Measurements from ENCODE around the gene UHRF1. TPM values are rescaled to one million over a fixed set of nuclear protein-coding genes. Genes with fewer than 3 reads are reported as not detected.

UHRF1 gene
- total and polyA plus RNA-seq, 2 of the 13 experiments (the other 11 are each of a cell fraction or from before 2014, with no cell fraction given), result 6.8 to 78.4 TPM

DNA sequence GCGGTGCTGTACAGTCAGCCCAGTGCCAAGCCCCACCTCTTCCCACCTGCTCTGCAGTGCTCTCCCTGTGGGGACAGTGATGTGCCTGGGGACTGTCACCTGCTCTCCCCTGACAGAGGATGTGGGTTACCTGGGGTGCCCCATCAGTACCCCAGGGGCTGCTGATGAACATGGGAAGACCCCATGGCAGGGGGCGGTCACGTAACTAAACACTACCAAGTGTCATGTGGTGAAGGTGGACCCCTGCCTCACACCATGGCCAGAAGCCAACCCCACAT, 72.3 kb downstream of the UHRF1 start:
- Histone ChIP-seq H4K20me1 (ENCODE audit: insufficient read depth, low read length) (peaks cover 50% of the 10 kb centered on the region), H3K4me2 (ENCODE audit: low read depth, low read length) (no peak overlapping the region), H3K36me3 (replicated peaks in 1 of 2; ENCODE audit: control insufficient read depth in 1 of 2, insufficient read depth in 2 of 2, low read length in 2 of 2) (peaks cover 5 to 24% of the 10 kb centered on the region in 2 experiments; a peak in 4 of 5 replicates), H3K4me1 (ENCODE audit: insufficient read depth, low read length) (peaks cover 9% of the 10 kb centered on the region), H3K27me3 (ENCODE audit: control insufficient read depth in 1 of 2, insufficient read depth in 2 of 2, low read length in 2 of 2) (no peaks in the 10 kb centered on the region), H3K79me2 (ENCODE audit: insufficient read depth, low read length) (peaks cover 66% of the 10 kb centered on the region), H3K9me3 (ENCODE audit: low read length) (no peaks in the 10 kb centered on the region), H3K9ac (ENCODE audit: insufficient read depth, low read depth, low read length) (no peak overlapping the region), H3K4me3 (replicated peaks in 1 of 3; ENCODE audit: insufficient read depth in 1 of 3, low read depth in 2 of 3, low read length in 3 of 3) (no peak overlapping the region), H3K27ac (ENCODE audit: extremely low read length, insufficient read depth, low read length) (no peak overlapping the region), H2AFZ (ENCODE audit: low read length) (no peak overlapping the region)
- DNase-seq (ENCODE audit: low spot score), result no peak
- FAIRE-seq, result no peak
- in situ Hi-C loops (cut with HindIII; ENCODE audit: extremely low pct_ligation_motif_present, low pct_unique_long_range_greater_than_20kb), result no loop called here
- intact Hi-C loops (cut with micrococcal nuclease; ENCODE audit: unreplicated experiment), result no loop called here
- BruUV-seq (replicated peaks), result no TSS peak
- 100% methylated on average over 2 of the region's 3 CpGs for WGBS (ENCODE audit: low lambda C conversion rate)
- TF ChIP-seq ZNF335 (CRISPR knock-in tag; IDR thresholded peaks at IDR 0.05) (no peak), PCBP2 (optimal IDR thresholded peaks at IDR 0.05; ENCODE audit: low read depth, low read length, poor library complexity, severe bottlenecking) (no peak), ZNF878 (CRISPR knock-in tag; IDR thresholded peaks at IDR 0.05) (no peak), ZNF12 (CRISPR knock-in tag; IDR thresholded peaks at IDR 0.05) (no peak)
- ChIA-PET POLR2A (no interaction called here), CTCF (ENCODE audit: low intra/inter-chr PET ratio, low total read pairs) (no interaction called here)
- ATAC-seq, result no peak

GRCh38 chr19:4983346-4984105, 74.2 kb downstream of the UHRF1 start:
- intact Hi-C loops (cut with micrococcal nuclease; ENCODE audit: unreplicated experiment), result no loop called here
- Histone ChIP-seq H3K27me3 (ENCODE audit: control insufficient read depth in 1 of 2, insufficient read depth in 2 of 2, low read length in 2 of 2) (no peaks in the 10 kb centered on the region), H3K9me3 (ENCODE audit: low read length) (no peaks in the 10 kb centered on the region), H3K4me3 (replicated peaks in 1 of 3; ENCODE audit: insufficient read depth in 1 of 3, low read depth in 2 of 3, low read length in 3 of 3) (no peak overlapping the region), H3K9ac (ENCODE audit: insufficient read depth, low read depth, low read length) (no peak overlapping the region), H3K27ac (ENCODE audit: extremely low read length, insufficient read depth, low read length) (no peak overlapping the region), H3K79me2 (ENCODE audit: insufficient read depth, low read length) (peaks cover 61% of the 10 kb centered on the region), H2AFZ (ENCODE audit: low read length) (no peak overlapping the region), H4K20me1 (ENCODE audit: insufficient read depth, low read length) (peaks cover 46% of the 10 kb centered on the region), H3K4me1 (ENCODE audit: insufficient read depth, low read length) (no peaks in the 10 kb centered on the region), H3K4me2 (ENCODE audit: low read depth, low read length) (no peak overlapping the region), H3K36me3 (replicated peaks in 1 of 2; ENCODE audit: control insufficient read depth in 1 of 2, insufficient read depth in 2 of 2, low read length in 2 of 2) (peaks cover 4 to 12% of the 10 kb centered on the region in 2 experiments; a peak in 3 of 5 replicates)
- in situ Hi-C loops (cut with HindIII; ENCODE audit: extremely low pct_ligation_motif_present, low pct_unique_long_range_greater_than_20kb), result no loop called here
- no peak for FAIRE-seq
- DNase-seq (ENCODE audit: low spot score), result no peak
- ATAC-seq, result no peak
- no TSS peak for BruUV-seq (replicated peaks)
- 96% methylated on average over 22 of the region's 23 CpGs for WGBS (ENCODE audit: low lambda C conversion rate)
- no peak for TF ChIP-seq PHF21A (CRISPR knock-in tag; IDR thresholded peaks at IDR 0.05)
- TF ChIP-seq, protein P1, sequence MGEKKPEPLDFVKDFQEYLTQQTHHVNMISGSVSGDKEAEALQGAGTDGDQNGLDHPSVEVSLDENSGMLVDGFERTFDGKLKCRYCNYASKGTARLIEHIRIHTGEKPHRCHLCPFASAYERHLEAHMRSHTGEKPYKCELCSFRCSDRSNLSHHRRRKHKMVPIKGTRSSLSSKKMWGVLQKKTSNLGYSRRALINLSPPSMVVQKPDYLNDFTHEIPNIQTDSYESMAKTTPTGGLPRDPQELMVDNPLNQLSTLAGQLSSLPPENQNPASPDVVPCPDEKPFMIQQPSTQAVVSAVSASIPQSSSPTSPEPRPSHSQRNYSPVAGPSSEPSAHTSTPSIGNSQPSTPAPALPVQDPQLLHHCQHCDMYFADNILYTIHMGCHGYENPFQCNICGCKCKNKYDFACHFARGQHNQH (CRISPR knock-in tag; IDR thresholded peaks at IDR 0.05), result no peak
- TF ChIP-seq ZNF296 (CRISPR knock-in tag; conservative IDR thresholded peaks at IDR 0.05), result no peak
- TF ChIP-seq ZFP62 (CRISPR knock-in tag; IDR thresholded peaks at IDR 0.05), result no peak
- TF ChIP-seq KDM3A (CRISPR knock-in tag; IDR thresholded peaks at IDR 0.05; ENCODE audit: low read depth), result no peak
- no peak for TF ChIP-seq ZNF350 (CRISPR knock-in tag; IDR thresholded peaks at IDR 0.05; ENCODE audit: borderline replicate concordance, low read depth)
- CTCF ChIA-PET (ENCODE audit: low intra/inter-chr PET ratio, low total read pairs), result no interaction called here
- POLR2A ChIA-PET, result no interaction called here
